KG1 (cell line): ENCODE data around the gene NSUN4.

Experiments used
- DNase-seq: peaks from one replicate; lab custom pipeline; 2025; lab: John Stamatoyannopoulos, UW

The NSUN4 gene

DNA sequence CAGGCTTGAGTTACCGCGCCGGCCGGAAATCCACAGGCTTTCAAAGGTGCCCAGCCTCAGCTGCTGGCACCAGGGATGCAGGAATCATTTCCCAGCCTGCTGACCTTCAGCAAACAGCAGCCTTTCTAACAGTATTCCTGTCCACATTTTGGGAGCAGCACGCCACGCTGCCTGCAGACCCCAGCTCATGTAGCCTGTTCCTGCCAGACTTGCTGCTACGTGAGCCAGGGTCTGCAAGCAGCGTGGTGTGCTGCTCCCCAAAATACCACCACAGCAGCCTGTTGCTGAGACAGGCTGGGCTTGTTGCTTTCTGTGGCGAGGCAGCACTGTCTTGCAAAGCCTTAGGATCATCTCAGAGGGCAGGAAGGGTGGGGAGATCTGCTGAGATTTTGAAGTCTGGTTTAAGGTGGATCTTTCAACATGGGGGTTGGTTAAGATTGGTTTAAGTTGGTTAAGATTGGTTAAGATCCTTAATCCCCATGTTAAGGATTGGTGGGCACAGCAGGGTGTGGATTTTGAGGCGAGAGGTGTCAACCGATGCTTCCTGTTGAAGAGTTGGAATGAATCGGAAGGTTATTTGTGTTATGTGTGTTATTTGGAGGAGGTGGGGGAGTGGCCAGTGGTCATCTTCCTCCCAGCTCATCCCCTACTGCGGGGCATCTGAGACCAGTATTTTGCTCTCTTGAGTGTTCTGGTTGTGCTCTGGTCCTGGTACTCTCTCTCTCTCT lies 66.4 kb downstream of the NSUN4 start:
- no peak for DNase-seq

DNA sequence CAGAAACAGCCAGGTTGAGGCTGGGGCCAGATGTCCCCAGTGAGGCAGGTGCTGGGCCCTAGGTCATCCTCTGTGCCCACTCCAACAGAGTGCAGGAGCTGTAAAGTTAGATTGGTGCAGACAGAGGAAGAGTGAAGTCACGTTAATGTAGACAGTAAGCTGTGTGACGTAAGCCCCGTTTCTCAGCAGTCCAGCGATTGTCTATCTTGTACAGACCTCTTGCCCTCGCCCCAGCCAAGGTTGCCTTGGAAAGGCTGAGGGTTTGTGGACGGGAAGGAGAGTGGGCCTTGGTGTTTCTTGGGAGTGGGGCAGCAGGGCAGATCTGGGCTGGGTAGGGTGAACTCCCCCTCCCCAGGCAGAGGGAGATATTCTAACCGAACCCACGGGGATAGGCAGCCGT lies 67.0 kb downstream of the NSUN4 start:
- DNase-seq, result no peak

DNA sequence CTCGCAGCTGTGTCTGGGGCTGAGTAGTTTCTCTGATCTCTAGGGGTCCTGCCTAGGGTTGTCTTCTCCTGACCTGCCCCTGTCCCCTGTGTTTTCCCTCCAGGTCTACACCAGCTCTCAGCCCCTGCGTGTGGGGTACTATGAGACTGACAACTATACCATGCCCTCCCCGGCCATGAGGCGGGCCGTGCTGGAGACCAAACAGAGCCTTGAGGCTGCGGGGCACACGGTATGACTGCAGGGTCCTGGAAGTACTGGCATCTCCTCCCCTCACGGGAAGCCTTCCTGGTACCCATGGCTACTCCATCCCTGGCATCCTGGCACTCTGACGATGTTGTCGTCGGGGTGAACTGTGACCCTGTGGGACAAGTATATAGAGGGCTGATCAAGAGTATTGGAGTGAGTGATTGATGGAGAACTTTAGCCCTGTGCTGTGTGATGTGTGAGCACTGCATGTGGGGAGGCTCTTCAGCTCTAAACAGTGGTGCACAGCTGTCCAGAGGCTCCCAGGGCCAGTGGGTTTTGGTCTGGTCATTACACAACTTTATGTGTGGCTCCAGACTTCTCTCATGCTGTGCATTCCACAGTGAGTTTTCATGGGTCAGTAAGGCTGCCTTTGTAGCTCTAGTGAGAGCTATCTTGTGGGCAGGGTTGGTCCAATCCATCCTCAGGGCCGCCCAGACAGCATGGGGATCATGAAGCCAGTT lies 67.9 kb downstream of the NSUN4 start:
- DNase-seq, result no peak

DNA sequence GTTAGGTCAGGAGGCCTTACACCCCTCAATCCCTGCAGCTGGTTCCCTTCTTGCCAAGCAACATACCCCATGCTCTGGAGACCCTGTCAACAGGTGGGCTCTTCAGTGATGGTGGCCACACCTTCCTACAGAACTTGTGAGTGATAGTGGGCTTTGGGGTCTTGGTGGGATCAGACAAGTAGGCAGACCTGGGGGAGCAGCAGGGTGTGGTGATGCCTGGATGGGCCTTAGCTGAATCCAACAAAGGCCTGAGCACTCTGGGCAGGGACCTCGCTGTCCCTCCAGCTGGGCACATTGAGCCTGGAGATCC lies 68.4 kb downstream of the NSUN4 start:
- DNase-seq, result no peak

DNA sequence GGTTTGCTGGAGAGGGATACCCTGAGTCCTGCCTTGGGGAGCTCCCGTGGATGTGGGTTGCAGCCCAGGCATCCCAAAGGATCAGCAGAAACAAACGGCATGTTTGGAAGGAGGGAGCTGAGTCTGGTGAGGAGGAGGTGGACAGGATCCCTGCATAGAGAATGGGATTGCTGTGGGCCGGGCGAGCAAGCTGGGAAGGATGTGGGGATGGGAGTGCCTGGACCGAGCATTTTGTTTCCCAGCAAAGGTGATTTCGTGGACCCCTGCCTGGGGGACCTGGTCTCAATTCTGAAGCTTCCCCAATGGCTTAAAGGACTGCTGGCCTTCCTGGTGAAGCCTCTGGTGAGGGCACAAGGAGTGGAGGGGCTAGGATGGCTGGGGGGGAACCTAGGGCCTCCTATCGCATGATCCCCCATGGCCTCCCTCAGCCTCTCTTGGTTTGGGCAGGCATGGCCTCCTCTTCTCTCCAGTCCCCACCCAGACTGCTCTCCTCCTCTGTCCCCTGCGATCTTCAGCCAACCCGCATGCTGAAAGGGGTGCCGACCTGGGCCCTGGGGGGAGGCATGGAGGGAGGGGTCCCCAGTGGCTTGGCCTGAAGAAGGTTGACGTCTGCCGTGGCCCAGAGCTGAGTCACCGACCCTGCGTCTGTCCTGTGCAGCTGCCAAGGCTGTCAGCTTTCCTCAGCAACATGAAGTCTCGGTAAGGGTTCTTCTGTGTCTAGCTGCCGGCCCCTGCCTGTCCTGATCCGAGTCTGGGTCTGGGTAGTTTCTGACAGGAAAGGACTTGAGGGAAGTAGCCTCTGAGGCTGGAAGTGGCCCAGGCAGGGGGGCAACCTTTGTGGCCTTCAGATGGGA lies 69.8 kb downstream of the NSUN4 start:
- no peak for DNase-seq

DNA sequence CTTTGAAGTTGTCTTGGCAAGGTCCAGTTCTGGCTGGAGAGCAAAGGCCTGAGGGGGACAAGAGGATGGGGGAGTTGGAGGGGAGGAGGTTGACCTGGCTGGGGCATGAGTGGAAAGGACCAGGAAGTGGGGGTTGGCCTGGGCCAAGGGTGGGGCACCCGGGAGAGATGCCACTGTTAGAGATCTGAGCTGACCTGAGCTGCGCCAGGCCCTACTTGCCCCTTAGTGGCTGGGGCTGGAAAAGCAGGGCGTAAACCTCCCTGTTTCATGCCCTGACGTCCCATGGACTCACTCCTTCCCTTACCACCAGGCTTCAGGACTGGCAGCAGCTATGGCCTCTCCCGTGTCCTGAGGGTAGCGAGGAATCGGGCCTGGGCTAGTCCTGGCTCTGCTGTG lies 70.4 kb downstream of the NSUN4 start:
- no peak for DNase-seq
